NCI-H82 treated with DMSO at 0.1 percent for 48 hours (cell line): Measurements from ENCODE around the gene PLXNB3.

Experiments
- DNase-seq: peaks from one replicate; lab custom pipeline; 2025; ENCODE audit not compliant: unreplicated experiment; lab: John Stamatoyannopoulos, UW

PLXNB3 gene

DNA sequence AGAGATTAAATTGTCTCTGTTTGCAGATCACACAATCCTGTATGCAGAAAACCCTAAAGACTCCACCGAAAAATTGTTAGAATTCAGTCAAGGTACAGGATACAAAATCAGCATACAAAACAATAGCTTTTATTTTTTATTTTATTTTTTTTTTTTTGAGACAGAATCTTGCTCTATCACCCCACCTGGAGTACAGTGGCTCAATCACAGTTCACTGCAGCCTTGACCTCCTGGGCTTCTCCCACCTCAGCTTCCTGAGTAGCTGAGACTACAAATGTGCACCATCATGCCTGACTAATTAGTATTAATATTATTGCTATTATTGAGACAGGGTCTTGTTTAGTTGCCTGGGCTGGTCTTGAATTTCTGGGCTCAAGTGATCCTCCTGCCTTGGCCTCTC lies 8.9 kb upstream of the PLXNB3 start:
- no peak for DNase-seq

DNA sequence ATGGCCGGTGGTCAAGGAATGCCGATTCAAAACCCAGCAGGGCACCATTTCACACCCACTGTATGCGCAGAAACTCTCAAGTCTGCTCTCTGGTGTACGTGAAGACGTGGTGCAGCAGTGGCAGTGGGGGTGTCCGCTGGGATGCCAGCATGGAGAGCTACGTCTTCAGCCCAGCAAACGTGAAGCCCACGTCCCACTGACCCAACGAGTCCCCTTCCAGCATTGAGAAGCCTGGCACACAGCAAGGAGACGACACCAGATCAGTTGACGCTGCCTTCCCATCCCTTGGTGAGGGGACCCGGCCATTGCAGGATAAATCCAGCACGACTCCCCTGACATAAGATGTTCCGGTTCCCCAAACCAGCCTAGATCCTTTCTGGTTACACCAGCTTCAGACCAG lies 2.2 kb upstream of the PLXNB3 start:
- no peak for DNase-seq

DNA sequence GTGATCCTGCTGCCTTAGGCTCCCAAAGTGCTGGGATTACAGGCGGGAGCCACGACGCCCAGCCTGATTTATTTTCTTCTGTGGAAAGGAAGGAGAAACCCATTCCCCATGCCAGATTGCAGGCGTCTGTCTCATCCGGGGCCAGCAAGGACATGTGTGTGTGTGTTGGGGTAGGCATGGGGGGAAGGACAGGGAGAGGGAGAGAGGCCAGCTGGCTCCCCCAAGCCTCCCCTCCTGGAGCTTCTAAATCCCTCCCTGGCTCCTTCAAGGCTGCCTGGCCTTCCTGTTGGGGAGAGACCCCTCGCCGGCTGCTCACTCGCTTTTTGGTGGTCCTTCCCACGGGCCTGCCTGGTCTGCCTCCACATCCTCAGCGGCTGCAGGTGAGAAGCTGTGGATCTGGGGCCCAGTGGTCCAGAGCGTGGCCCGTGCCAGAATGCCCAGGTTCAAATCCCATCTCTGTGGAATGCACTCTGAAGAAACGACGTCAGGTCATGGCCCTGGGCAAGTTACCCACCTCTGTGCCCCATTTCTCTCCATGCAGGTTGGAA lies 1.3 kb upstream of the PLXNB3 start:
- DNase-seq, result no peak

DNA sequence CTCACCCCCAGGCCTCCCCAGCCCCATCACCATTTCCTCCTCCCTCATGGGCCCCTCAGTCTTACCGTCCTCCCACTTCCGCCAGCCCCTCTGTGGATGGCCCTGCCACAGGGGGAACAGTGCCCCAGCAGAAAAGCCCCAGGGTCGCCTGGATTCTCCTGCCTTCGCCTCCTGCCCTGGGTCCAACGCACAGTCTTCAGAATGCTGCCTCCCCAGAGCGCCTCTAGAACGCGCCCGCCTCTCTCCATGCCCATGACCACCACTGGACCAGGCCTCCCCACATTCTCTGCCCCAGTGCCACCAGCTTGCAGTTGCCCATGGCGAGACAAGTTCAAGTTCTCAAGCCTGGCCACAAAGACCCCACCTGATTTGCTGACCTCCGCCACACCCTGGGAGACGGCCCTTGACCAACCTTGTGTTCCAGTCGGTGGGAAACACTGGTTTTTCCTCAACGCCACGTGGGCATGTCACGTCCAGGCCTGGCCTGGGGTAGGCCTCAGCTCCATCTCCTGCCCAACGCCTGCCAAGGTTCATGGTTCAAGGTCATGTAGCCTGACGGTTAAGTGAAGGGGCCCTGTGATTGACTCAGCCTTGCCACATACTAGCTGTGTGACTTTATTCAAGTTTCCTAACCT lies 634 bp upstream of the PLXNB3 start:
- DNase-seq, result no peak

DNA sequence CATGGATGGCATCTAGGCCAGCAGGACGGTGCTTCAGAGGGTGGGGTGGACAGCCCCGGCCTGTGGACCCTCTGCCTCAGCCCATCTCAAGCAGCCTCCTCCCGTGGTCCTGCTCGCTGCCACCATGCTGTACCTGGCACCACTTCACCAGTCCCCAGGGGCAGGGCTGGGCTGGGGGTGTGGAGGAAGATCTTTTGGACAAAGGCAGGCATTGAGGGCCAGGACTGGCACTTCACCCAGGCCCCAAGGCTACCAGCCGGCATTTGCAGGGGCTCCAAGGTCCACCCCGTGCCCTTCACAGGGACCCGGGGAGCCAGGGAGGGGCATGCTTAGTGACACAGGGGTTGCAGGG lies 713 bp downstream of the PLXNB3 start:
- no peak for DNase-seq

DNA sequence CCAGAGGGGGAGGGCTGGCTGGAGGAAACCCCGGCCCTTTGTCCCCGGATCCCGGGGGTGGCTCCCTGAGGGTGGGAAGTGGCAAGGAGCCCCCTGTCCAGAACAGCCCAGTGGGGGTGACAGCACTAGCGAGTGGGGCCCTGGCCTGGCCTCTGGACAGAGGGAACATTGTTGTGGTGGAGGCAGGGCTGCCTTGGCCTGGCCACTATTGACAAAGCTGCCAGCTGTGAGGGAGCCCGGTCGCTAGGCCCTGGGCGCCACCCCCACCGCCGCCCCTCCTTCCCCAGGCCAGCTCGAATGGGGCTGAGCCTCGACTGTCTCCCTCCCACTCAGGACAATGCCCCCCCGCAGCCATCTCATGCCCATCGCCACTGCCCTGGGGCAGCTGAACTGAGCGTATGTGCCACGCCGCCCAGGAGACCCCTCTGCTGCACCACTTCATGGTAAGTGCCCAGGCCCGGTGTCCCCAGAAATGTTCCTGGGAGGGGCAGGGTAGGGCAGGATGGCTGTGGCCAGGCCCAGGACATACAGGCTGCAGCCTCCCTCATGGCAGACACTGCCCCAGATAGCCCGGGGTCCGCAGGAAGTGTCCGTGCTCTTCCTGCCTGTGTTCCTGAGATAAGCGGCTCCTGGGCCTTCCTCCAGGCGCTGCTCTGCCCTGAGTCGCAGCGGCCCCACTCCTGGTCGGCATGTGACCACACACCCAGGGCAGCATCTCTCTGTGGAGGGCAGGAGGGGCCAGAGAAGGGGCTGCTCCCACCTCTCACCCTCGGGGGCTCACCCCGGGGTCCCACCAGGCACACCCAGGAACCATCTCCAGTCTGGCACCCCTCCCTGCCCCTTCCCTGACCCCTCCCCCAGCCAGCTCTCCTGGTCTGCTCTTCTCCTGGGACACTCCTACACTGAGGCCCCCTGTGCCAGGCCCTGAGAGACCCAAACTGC lies 1.4 kb downstream of the PLXNB3 start:
- DNase-seq, result no peak

DNA sequence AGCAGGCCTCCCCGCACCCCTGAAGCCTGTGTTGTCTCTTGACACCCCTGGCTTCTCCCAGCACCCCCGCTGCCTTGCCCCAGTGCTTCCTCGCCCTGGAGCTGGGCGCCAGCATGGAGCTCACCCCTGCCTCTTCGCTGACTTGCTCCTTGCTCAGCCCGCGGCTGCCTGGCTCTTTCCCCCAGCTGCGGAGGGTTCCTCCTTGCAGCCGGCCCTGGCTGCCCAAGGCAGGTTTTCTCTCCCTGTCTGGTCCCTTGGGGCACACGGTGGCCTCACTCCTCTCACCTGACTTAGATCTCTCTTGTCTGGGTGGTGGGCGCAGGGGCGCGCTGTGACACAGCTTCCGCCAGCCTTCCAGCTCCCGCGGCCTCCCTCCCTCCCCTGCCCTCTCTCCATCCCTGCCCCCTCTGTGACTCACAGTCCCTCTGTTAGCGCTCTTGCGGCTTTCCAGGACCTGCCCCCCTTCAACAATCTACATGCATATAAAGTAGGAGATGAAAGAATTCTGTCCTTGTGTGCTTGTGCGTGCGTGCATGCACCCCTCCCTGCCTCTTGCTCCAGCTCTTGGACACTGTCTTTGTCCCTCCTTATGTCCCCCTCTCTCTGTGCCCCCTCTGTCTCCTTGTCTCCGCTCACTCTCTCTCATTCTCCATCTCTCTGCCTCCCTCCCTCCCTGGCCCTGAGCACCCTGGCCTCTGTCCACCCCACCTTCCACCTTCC lies 2.2 kb downstream of the PLXNB3 start:
- DNase-seq, result no peak

DNA sequence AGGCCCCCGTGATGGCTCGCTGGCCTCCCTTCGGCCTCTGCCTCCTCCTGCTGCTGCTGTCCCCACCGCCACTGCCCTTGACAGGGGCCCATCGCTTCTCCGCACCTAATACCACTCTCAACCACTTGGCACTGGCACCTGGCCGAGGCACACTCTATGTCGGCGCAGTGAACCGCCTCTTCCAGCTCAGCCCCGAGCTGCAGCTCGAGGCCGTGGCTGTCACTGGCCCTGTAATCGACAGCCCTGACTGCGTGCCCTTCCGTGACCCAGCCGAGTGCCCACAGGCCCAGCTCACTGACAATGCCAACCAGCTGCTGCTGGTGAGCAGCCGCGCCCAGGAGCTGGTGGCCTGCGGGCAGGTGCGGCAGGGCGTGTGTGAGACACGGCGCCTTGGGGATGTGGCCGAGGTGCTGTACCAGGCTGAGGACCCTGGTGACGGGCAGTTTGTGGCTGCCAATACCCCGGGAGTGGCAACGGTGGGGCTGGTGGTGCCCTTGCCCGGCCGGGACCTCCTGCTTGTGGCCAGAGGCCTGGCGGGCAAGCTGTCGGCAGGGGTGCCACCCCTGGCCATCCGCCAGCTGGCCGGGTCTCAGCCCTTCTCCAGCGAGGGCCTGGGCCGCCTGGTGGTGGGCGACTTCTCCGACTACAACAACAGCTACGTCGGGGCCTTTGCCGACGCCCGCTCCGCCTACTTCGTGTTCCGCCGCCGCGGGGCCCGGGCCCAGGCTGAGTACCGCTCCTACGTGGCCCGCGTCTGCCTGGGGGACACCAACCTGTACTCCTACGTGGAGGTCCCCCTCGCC lies 3.0 kb downstream of the PLXNB3 start:
- DNase-seq, result no peak

DNA sequence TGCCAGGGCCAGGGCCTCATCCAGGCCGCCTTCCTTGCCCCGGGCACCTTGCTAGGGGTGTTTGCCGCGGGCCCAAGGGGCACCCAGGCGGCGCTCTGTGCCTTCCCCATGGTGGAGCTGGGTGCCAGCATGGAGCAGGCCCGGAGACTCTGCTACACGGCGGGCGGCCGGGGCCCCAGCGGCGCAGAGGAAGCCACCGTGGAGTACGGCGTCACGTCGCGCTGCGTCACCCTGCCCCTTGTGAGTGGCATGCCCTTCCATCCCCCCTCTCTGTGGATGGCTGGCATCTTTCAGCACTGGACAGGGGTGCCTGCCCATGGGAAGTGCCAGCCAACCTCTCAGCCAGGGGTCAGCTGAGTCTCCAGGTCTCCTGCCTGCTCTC lies 3.6 kb downstream of the PLXNB3 start:
- DNase-seq, result no peak

DNA sequence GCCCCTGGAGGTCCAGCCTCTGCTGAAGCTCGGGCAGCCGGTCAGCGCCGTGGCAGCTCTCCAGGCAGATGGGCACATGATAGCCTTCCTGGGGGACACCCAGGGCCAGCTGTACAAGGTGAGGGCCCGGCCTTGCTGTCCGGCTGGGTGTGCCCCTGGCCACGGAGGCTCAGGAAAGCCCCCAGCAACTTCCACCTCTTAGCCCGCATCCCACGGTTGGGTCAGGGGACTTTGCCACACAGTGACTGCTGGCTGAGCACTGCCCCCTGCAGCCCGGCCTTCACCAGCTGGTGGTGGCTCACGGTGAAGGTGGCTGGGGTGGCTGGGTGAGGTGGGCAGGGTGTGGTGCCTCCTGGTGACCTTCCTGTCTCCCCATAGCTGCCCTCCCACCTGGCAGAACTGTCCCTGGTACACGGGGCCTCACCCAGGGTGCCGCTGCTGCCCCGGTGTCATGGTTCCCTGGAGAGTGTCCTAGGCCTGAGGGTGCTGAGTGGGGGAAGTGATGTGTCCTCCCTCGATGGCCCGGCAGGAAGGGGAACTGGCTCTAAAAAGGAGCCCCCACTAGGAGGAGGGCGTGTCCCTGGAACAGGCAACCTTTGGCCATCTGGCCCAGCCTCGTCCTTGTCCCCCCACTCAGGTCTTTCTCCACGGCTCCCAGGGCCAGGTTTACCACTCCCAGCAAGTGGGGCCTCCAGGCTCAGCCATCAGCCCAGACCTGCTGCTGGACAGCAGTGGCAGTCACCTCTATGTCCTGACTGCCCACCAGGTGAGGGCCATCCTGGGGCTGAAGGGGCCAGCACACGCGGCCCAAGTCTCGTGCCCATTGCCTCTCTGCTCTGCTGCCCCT lies 4.5 kb downstream of the PLXNB3 start:
- no peak for DNase-seq

DNA sequence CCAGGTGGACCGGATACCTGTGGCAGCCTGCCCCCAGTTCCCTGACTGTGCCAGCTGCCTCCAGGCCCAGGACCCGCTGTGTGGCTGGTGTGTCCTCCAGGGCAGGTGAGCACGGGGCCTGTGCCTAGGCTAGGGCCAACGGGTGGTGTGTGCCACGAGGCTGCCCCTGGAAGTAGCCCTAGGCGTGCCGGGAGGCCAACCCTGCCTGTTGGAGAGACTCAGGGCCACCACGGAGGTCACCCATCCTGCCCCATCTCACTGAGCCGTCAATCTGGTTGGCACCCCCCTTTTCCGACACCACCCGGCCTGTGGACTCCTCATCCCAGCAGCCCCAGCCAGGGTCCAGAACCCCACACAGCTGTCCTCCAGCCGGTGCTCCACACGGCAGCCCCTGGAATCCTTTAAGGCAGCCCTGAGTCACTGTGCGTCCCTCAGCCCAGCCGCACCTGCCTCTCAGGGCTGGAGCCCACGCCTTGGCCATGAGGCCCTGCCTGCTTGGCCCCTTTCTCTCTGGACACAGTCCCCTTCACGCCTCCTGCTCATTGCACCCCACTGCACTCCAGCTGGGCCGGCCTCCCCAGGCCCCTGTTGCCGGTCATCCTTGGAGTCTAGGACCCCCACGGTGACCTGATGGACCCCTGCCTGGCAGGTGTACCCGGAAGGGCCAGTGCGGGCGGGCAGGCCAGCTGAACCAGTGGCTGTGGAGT lies 5.3 kb downstream of the PLXNB3 start:
- no peak for DNase-seq

DNA sequence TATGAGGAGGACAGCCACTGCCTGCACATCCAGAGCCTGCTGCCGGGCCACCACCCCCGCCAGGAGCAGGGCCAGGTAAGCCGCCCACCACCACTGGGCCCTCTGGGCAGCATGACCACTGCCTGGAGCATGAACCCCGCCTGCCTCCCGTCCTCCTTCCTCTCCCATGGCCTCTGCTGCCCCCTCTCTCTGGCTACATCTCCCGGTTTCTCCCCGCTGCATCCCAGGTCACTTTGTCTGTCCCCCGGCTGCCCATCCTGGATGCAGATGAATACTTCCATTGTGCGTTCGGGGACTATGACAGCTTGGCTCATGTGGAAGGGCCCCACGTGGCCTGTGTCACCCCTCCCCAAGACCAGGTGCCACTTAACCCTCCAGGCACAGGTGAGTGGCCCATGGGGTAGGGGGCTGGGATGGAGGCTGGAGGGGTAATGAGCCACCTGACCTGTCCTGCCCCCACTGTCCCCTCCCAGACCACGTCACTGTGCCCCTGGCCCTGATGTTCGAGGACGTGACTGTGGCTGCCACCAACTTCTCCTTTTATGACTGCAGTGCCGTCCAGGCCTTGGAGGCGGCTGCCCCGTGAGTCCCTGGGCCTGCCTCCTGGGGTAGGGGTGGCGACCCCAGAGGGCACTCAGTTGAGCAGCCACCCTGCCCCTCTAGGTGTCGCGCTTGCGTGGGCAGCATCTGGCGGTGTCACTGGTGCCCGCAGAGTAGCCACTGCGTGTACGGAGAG lies 6.0 kb downstream of the PLXNB3 start:
- no peak for DNase-seq

DNA sequence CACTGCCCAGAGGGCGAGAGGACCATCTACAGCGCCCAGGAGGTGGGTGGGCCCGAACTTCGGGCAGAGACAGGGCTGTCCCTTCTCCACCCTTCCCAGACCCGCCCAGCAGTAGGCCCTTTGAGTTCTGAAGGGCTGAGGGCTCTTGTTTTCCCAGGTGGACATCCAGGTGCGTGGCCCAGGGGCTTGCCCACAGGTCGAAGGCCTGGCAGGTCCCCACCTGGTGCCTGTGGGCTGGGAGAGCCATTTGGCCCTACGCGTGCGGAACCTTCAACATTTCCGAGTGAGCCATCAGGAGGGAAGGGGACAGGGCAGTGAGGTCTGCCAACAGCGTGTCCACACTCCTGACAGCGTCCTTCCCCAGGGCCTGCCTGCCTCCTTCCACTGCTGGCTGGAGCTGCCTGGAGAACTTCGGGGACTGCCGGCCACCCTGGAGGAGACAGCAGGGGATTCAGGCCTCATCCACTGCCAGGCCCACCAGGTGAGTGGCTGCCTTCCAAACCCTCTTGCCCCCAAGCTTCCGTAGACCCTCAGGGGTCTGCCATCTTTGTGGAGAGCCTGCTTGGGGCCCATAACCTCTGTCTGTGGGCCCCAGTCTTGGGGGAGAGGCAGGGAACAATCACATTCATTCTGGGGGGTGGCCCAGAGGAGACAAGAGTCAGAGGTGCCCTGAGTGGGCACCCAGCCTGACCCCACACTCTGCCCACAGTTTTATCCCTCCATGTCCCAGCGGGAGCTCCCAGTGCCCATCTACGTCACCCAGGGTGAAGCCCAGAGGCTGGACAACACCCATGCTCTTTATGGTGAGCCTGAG lies 6.8 kb downstream of the PLXNB3 start:
- no peak for DNase-seq

DNA sequence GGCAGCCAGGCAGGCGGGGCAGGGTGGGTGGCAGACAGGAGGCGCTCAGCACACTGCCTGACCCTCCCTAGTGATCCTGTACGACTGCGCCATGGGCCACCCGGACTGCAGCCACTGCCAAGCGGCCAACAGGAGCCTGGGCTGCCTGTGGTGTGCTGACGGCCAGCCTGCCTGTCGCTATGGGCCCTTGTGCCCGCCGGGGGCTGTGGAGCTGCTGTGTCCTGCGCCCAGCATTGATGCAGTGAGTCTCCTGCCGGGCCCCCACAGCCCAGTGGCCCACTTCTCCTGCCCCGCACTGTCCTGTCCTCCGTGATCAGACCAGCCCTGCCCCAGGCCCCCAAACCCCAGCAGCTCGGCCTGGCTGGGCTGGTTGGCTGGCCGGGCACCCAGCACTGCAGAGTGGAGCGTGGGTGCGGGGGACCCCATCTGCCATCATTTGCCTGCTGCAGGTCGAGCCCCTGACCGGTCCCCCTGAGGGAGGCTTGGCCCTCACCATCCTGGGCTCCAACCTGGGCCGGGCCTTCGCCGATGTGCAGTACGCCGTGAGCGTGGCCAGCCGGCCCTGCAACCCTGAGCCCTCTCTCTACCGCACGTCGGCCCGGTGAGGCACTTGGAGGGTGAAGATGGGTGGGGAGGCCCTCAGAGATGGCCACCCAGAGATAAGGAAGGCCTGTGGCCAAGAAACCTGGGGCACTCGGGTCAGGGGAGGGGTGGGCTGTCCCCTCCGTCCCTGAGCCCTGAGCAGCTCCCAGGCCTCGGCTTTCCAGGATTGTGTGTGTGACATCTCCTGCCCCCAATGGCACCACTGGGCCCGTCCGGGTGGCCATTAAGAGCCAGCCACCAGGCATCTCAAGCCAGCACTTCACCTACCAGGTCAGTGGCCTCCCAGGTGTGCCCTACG lies 7.6 kb downstream of the PLXNB3 start:
- no peak for DNase-seq

DNA sequence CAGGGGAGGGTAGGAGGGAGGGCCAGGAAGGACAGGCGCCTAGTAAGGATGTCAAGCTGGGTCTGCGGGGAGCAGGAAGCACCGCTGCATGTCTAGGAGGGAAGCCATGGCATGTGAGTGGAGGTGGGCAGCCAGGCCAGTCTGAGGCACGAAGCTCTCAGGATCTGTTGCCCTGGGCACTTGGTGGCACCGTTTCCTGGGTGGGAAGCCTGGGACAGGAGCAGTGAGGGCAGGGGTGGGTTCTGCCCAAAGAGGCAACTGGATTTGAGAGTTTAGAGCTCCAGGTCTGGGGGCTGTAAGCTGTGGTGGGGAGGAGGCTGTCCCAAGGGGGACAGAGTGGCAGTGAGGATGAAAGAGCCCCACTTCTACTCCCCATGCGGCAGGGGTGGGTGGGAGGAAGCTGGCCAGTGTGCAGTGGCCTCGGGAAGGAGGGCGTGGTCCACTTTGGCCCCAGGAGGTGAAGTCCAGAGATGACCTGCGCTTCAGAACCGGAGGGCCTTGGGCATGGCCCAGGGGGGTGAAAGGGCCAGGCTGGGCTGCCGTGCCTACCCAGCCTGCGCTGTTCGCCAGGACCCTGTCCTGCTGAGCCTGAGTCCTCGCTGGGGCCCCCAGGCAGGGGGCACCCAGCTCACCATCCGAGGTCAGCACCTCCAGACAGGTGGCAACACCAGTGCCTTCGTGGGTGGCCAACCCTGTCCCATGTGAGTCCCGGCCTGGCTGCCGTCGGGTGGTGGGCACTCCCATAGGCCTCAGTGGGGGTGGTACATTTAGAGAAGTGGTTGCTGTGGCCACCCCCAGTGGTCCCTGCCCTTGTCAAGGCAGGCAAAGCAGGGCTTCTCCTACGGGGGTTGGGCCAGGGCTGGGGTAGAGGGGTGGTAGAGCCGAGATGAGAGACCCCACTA lies 8.5 kb downstream of the PLXNB3 start:
- no peak for DNase-seq

DNA sequence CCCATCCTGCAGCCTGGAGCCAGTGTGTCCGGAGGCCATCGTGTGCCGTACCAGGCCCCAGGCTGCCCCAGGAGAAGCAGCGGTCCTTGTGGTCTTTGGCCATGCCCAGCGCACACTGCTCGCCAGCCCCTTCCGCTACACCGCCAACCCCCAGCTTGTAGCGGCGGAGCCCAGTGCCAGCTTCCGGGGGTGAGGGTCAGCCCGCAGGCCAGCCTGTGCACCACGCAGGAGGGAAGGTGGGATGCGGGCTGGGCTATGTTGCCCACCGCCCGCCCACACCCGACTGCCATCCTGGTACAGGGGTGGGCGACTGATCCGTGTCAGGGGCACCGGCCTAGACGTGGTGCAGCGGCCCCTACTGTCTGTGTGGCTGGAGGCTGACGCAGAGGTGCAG lies 9.2 kb downstream of the PLXNB3 start:
- no peak for DNase-seq
